Fibroblast of peridontal ligament (primary cell): ENCODE measurements around the gene H1-8.

Experiments
- DNase-seq: peaks from one replicate; pipeline ENCODE4 v3.0.0-alpha.2; 2010; ENCODE audit errors: extremely low read depth

H1-8 gene

DNA sequence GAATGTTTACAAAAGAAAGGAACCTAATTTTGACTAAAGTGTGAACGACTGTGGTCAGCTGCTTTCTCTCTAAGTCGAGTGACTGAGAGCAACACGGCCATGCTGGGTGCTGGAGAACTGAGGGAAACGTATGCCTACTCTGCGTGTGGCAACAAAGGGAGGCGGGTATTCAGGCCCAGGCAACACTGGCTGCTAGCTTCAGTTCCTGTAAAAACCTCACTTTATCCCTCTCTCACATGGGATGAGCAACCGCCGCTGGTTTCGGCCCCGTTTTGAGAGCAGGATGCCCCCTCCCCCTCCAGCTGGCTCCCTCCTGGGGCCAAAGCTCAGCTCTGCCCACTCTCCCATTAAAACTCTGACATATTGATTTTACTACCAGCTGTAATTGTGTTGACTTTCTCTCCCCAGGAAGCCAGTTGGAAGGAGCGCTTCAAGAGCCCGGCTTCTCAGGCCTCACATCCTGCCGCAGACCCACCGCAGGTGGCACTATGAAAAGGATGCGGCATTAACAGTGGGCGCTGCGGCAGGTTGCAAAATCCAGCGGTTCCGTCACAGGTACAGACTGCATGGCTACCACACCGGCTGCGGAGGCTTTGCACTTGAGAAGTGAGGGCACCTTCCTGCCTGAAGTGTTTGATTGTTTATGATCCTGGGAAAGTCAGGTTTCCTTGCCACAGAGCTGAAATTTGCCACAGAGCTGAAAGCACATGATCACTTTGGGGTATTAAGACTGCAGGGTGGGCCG is 50.8 kb downstream of the H1-8 start:
- no peak for DNase-seq

DNA sequence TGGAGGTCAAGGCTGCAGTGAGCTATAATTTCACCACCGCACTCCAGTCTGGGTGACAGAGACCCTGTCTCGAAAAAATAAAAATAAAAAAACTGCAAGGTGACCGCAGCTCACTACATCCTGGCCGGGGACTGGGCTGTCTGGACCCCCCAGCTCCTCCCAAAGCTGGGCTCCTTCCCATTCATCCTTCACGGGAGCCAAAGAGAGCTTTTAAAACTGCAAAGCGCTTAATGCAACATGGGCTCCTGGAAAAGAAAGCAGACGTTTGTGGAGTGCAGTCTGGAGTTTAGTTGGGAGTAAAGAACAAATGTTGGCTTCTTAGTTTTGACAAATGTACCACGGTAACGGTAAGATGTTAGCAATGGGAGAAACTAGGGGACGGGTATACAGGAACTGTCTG is 51.4 kb downstream of the H1-8 start:
- no peak for DNase-seq

DNA sequence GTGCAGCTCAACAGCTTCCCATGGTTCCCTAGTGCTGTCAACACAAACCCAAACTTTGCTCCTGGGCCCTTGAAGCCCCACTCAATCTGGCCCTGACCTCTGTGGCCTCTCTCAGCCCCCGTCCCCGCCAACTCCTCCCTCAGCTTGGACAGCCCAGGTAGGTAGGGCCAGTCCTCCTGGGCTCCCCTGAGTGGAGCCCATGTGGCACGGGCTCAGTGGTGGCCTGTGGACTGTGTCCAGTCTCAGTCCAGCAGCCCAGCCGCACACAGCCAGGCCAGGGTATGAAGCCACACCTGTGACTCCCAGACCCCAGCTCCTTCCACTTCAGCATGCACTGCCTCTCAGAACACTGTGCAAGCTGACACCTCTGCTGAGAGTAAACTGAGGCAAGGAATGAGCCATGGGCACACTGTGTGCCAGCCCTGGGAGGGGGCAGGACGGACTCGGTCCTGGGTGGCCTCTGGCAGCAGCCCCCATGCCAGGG is 52.0 kb downstream of the H1-8 start:
- DNase-seq = no peak

DNA sequence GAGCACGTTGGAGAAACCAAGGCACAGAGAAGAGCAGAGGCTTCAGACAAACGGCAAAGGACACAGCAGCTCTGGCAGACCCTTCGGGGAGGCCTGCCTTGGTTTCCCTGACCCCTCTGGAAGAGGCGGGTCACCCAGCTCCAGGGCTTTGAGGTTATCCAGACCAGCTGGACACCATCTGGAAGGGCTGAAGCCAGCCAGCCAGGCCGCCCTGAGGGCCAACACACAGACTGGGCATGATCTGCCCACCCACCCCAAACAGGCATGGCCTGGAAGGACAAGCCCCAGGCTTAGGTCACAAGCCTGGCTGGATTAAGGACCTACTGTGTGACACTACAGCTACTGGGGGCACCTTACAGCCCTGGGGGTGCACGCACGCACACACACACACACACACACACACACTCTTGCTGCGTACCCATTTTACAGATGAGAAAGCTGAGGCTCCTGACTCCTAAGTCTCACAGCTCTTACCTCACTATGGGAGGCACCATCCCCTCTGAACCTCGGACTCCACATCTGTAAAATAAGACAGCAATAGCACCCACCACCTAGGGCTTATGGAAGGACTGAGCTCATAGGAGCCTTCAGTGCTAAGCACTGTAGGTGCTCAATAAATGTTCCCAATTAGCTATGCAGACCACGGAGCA is 52.7 kb downstream of the H1-8 start:
- DNase-seq = no peak

DNA sequence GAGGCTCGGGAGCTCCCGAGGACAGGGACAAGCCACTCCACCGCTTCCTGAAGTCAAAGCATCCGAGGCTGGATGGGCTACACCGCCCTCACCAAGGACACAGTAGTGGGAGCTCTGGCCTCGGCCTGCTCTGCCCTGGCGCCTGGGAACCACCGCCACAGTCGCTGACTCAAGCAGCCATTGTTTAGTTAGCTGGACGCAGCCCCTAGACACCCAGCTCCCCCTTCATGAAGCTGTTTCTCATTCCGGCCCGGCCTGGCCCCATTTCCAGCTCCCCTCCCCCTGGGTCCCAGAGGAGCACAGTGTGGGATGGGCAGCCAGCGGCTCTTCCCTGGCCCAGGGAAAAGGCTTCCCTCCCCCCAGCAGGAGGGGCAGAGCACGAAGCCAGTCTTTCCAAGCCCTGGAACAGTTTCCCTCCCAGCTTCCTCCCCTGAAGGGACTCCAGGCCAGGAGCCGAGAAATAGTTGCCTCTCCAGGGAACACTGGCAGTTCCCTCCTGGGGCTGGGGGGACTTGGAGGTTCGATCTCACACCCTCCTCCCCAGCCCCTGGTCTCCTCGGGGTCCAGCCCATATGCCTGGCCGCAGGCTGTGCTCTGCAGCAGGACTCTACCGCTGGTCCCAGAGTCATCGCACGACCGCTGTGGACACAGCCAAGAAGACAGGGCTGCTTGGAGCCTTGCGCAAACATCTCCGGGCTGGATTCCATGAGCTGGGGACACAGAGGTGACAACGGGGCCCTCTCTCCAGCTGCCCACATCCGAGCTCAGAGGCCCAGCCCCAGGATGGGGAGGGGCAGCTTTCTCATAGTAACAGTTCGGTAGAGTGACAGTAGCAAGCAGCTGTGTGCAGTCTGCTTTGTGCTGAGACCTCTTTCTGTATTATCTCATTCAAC is 53.5 kb downstream of the H1-8 start:
- DNase-seq = peak; percentile 97

DNA sequence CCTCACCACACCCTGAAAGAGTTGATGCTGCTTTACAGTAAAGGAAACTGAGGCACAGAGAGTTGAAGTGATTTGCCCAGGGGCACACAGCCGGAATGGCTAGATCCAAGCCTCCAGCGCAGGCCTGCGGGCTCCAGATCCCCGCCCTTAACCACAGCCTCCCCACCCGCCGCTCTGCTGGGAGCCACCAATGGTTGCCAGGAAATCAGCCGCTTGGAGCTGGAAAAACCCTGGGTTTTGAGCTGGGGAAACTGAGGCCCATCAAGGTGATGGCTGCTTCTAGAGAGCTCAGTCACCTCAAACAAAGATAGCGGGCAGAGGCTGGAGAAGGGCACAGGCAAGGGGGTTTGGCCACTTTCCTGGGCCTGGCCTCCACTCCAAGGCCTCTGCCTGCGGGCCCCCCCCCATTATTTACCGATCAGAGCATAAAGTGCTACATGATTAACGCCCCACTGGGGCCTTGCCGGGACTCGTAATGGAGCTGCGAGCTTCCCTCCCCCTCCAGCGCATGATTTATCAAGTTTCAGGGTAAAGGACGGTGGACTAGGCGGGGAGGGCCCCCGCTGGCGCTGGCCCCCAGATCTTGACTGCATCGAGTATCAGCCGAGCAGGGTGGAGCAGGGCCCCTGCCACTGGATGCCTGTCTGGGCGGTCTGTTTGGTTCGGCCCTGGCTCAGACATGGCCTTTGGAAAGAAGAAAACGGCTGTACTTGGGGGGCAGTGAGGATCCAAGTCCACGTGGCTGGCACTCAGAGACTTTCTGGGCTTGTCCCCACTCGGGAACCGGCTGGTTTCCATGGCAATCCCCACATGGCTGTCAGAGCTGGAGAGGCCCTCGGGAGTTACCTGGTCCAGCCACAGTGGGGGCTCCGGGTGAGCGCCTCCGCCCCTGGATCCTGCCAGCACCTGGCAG is 54.4 kb downstream of the H1-8 start:
- peak; percentile 59 for DNase-seq

DNA sequence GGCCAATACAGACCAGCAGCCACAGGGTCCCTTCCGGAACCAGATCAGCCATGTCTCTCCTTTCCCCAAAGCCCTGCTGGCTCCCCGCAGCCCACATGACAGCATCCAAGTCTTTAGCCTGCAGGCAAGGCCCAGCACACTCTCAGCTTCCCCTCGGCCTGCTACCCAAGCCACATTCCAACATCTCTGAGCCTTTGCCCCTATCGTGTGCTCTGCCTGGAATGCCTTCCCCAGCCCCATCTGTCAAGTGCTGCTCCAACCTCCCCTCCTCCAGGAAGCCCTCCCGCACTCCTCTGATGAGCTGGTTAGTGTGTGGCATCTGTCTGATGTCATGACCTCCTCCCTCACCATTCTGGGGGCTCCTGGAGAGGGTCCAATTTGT is 55.0 kb downstream of the H1-8 start:
- no peak for DNase-seq

DNA sequence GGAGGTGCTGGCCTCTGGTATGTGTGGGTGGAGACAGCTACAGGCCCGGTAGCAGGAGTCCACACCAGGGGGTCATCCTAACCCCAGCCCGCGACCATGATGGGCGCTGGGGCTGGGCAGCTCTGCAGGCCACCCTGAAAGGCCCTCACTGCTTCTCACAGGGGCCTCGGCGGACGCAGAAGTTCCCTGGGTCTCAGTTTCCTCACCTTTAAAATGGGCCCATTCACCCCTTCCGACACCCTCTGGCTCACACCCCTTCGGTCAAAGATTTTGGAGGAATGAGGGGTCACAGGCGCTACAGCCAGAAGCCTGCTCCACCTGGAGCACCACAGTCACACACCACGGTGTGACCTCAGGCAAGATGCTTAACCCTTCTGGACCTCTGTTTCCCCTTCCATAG is 55.5 kb downstream of the H1-8 start:
- DNase-seq = no peak

DNA sequence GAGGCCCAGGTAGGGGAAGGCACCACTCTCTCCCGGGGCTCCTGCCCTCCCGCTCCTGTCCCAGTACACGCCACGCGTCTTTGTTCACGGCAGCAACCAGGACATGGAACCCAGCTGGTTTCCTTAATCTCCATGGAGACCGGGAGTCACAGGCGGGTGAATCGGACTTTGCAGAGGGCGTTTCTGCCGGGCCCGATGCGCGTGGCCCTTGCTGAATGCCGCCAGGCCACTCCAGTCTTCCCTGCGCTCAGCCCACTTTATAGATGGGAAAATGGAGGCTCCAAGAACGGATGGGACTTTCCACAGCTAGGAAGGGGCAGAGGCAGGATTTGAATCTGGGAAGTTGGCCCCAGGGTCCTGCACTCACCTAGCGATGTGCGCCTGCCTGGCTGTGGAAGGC is 56.1 kb downstream of the H1-8 start:
- no peak for DNase-seq

DNA sequence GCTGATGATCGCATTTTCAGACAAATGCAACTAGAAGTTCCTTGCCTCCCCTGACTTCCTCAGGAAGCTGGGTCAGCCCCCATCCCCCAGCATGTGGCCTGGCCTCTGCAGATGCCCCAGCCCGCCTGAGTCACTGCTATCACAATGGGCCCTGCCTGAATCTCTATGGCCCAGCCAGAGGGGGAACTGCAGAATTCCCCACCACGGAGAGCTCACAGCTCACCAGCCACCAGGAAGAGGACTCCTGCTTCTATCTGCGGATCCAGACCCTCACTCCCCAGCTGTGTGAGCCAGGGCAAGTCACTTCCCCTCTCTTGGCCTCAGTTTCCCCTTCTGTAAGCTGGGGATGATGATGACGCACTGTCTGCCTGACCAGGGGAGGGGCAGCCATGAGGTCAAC is 56.6 kb downstream of the H1-8 start:
- DNase-seq = peak; percentile 50

DNA sequence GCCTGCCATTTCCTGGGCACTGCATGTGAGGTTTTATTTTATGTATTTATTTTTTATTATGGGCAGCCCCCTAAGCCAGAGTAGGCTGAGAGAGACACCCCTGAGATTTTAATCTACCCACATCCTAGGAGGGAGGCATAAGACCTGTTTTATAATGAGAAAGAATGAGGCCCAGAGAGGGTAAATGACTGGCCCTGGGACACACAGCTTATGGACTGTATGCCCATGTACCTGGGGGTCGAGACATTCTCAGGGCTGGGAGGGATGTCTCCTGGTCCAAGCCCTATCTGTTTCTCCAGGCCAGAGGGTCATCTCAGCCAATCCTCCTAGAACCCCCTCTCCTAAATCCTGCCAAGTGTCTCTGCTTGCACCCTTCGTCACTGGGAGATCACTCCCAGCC is 57.4 kb downstream of the H1-8 start:
- no peak for DNase-seq
